HepG2 (cell line): ENCODE data around the gene SPAG4. TPM values are rescaled to one million over a fixed set of nuclear protein-coding genes. Genes with fewer than 3 reads are reported as not detected.

Experiments
- BRF2 ChIP-seq: sonication (generic); formaldehyde crosslinking; IDR thresholded peaks from 2 replicates; pipeline ENCODE4 v1.8.1; 2022; ENCODE audit warnings: mild to moderate bottlenecking, missing genetic modification reagents
- GLMP ChIP-seq: sonication (generic); formaldehyde crosslinking; IDR thresholded peaks from 2 replicates; pipeline ENCODE4 v1.9.0; 2021; ENCODE audit warnings: missing genetic modification reagents, mild to moderate bottlenecking, borderline replicate concordance
- HNRNPLL ChIP-seq: fragments of 200-400 bp; formaldehyde crosslinking; IDR thresholded peaks from 2 replicates; pipeline ENCODE4 v1.6.1; 2017; ENCODE audit warnings: mild to moderate bottlenecking, low read depth, low read length; ENCODE audit not compliant: poor library complexity, severe bottlenecking
- IRF1 ChIP-seq: sonication (generic); formaldehyde crosslinking; IDR thresholded peaks from 2 replicates; pipeline ENCODE4 v1.4.0; 2020; ENCODE audit warnings: low read depth, mild to moderate bottlenecking, missing genetic modification reagents
- IRF9 ChIP-seq: sonication (generic); formaldehyde crosslinking; IDR thresholded peaks from 2 replicates; pipeline ENCODE4 v1.8.0; 2022; ENCODE audit warnings: missing genetic modification reagents, mild to moderate bottlenecking, borderline replicate concordance
- MATR3 ChIP-seq: sonication (generic); formaldehyde crosslinking; IDR thresholded peaks from 2 replicates; pipeline ENCODE4 v1.4.0; 2020; ENCODE audit warnings: missing genetic modification reagents
- MYC ChIP-seq: sonication (generic); formaldehyde crosslinking; IDR thresholded peaks from 2 replicates; pipeline ENCODE4 v1.9.0; 2021; ENCODE audit warnings: missing genetic modification reagents, borderline replicate concordance
- NFAT5 ChIP-seq: sonication (generic); formaldehyde crosslinking; IDR thresholded peaks from 2 replicates; pipeline ENCODE4 v1.4.0; 2020; ENCODE audit warnings: missing genetic modification reagents
- POLR2A ChIP-seq, 2 experiments: IDR thresholded peaks; 2 replicates each; pipeline ENCODE4 v1.6.1; 2011; ENCODE audit warnings: low read depth in 2 of 2, low read length in 2 of 2, mild to moderate bottlenecking in 1 of 2, moderate library complexity in 1 of 2; ENCODE audit not compliant: insufficient read depth in 1 of 2
- SAFB2 ChIP-seq: sonication (generic); formaldehyde crosslinking; IDR thresholded peaks from 2 replicates; pipeline ENCODE4 v1.5.1; 2020; ENCODE audit warnings: missing genetic modification reagents, low read depth, mild to moderate bottlenecking, borderline replicate concordance
- TBL1XR1 ChIP-seq: fragments of 150-350 bp; IDR thresholded peaks from 2 replicates; pipeline ENCODE4 v1.6.1; 2014; ENCODE audit warnings: borderline replicate concordance, low read length; ENCODE audit not compliant: partially characterized antibody
- ZFP36L2 ChIP-seq: sonication (generic); formaldehyde crosslinking; IDR thresholded peaks from 2 replicates; pipeline ENCODE4 v1.4.0; 2020; ENCODE audit warnings: missing genetic modification reagents
- ZNF143 ChIP-seq: sonication (generic); formaldehyde crosslinking; IDR thresholded peaks from 2 replicates; pipeline ENCODE4 v1.4.0; 2020; ENCODE audit warnings: missing genetic modification reagents
- ZNF512B ChIP-seq: sonication (generic); formaldehyde crosslinking; IDR thresholded peaks from 2 replicates; pipeline ENCODE4 v1.5.1; 2020; ENCODE audit warnings: missing genetic modification reagents, mild to moderate bottlenecking, borderline replicate concordance
- ZNF557 ChIP-seq: sonication (generic); formaldehyde crosslinking; IDR thresholded peaks from 2 replicates; pipeline ENCODE4 v1.4.0; 2020; ENCODE audit warnings: missing genetic modification reagents
- ZNF780A ChIP-seq: sonication (generic); formaldehyde crosslinking; IDR thresholded peaks from 2 replicates; pipeline ENCODE4 v1.8.0; 2022; ENCODE audit warnings: mild to moderate bottlenecking, missing genetic modification reagents, moderate library complexity
- polyA plus RNA-seq, 8 experiments: library from polyadenylated mRNA; depleted of rRNA in 3 of 8; stranded (reverse) in 7 of 8; unstranded in 1 of 8; fragments of >200 nt; fragmentation: Illumina TruSeq in 4 of 8; extraction: Trizol in 4 of 8; gene quantifications; 2 replicates each; pipeline versions ENCODE4 v1.2.1 to v1.2.3, GENCODE V29; 2011 to 2016; ENCODE audit warnings: low read depth in 4 of 8, missing spikeins in 1 of 8, mixed read lengths in 1 of 8; ENCODE audit not compliant: insufficient read depth in 1 of 8
- total RNA-seq, 5 experiments: library from RNA; depleted of rRNA; stranded (reverse); fragments of >200 nt; fragmentation: Illumina TruSeq; extraction: Trizol; gene quantifications; 2 replicates each; pipeline ENCODE4 v1.2.3, GENCODE V29; 2016; ENCODE audit warnings: low read depth in 1 of 5

Gene SPAG4
- total and polyA plus RNA-seq, 2 of the 13 experiments (the other 11 are each of a cell fraction or from before 2014, with no cell fraction given): 5.8 to 137 TPM

- TF ChIP-seq IRF1 (CRISPR knock-in tag): peak; percentile 96
- TF ChIP-seq ZFP36L2 (CRISPR knock-in tag): no peak
- TF ChIP-seq ZNF512B (CRISPR knock-in tag): no peak; the same call in 1 of the 2 replicates
- no peak for TF ChIP-seq ZNF780A (CRISPR knock-in tag)
- peak; percentile 20; the same call in 1 of the 2 replicates for TF ChIP-seq ZNF557
- peak; percentile 98 for TF ChIP-seq MYC
- peak; percentile 92 for TF ChIP-seq IRF9
- TF ChIP-seq BRF2 (CRISPR knock-in tag): peak; percentile 99
- peak; percentile 64 for TF ChIP-seq ZNF143 (CRISPR knock-in tag)
- peak; percentile 88 for TF ChIP-seq HNRNPLL
- TF ChIP-seq POLR2A (IDR thresholded peaks at IDR 0.05; ENCODE audit: insufficient read depth in 1 of 2, low read depth in 2 of 2, low read length in 2 of 2): peak; percentile 96 to 99
- TF ChIP-seq TBL1XR1: peak; percentile 77
- no peak for TF ChIP-seq MATR3
- TF ChIP-seq NFAT5 (CRISPR knock-in tag): no peak; the same call in 1 of the 2 replicates
- TF ChIP-seq GLMP (CRISPR knock-in tag): no peak
- peak; percentile 86; the same call in 1 of the 2 replicates for TF ChIP-seq SAFB2
Observed at GRCh38 chr20:35664466-35665206, 49.0 kb downstream of the SPAG4 start, which contains the start of the genes CPNE1 and RBM12 (continued).
